SK-N-SH (cell line): ENCODE measurements around the gene PLPPR2. TPM values are rescaled to one million over a fixed set of nuclear protein-coding genes. Genes with fewer than 3 reads are reported as not detected.

Experiments used
- CTCF ChIA-PET: fragments of 300-600, 350-600 bp; formaldehyde crosslinking; extraction: SDS; loops from one replicate; lab custom pipeline; 2021; lab: Yijun Ruan, JAX
- POLR2A ChIA-PET: fragments of 350-600 bp; sonication (Branson Sonifier 250); formaldehyde crosslinking; extraction: SDS; loops from one replicate; lab custom pipeline; 2020; ENCODE audit warnings: antibody characterized with exemption, inconsistent platforms; lab: Yijun Ruan, JAX
- DNase-seq: peaks from one replicate; pipeline ENCODE4 v3.0.0; 2012
- H2AFZ ChIP-seq: fragments of 200-600 bp; sonication (generic); 2 replicates; pipeline ENCODE4 v1.8.1; 2016; ENCODE audit warnings: antibody characterized with exemption, mild to moderate bottlenecking, low read depth
- H3F3A ChIP-seq: fragments of 200-600 bp; sonication (generic); replicated peaks from 2 replicates; pipeline ENCODE3; 2016; ENCODE audit warnings: antibody characterized with exemption, mild to moderate bottlenecking; ENCODE audit not compliant: insufficient read depth
- H3K27ac ChIP-seq, 2 experiments: fragments of 200-500 bp in 1 of 2; fragments of 200-600 bp in 1 of 2; sonication (Bioruptor generic) in 1 of 2; sonication (generic), shearing (Covaris generic) in 1 of 2; 2 replicates each; pipeline versions ENCODE4 v1.5.1 to v1.6.1; 2014 to 2016; ENCODE audit warnings: low read depth in 2 of 2, inconsistent platforms in 1 of 2, low read length in 1 of 2, mild to moderate bottlenecking in 1 of 2, mixed read lengths in 1 of 2
- H3K27me3 ChIP-seq: fragments of 200-600 bp; sonication (generic), shearing (Covaris generic); 2 replicates; pipeline ENCODE4 v1.6.1; 2016; ENCODE audit warnings: mixed run types; ENCODE audit not compliant: insufficient read depth
- H3K36me3 ChIP-seq, 2 experiments: fragments of 200-500 bp in 1 of 2; fragments of 200-600 bp in 1 of 2; sonication (Bioruptor generic) in 1 of 2; sonication (generic) in 1 of 2; replicated peaks in 1 of 2; 2 replicates each; pipeline versions ENCODE3 to v1.5.1; 2014 to 2016; ENCODE audit warnings: low read length in 1 of 2, mild to moderate bottlenecking in 1 of 2; ENCODE audit not compliant: insufficient read depth in 2 of 2, control insufficient read depth in 1 of 2
- H3K4me1 ChIP-seq, 2 experiments: fragments of 200-500 bp in 1 of 2; fragments of 200-600 bp in 1 of 2; sonication (Bioruptor generic) in 1 of 2; sonication (generic), shearing (Covaris generic) in 1 of 2; 2 replicates each; pipeline versions ENCODE4 v1.5.1 to v1.6.1; 2014 to 2016; ENCODE audit warnings: low read depth in 1 of 2, low read length in 1 of 2, mixed run types in 1 of 2; ENCODE audit not compliant: insufficient read depth in 2 of 2, control insufficient read depth in 1 of 2
- H3K4me2 ChIP-seq: fragments of 200-600 bp; sonication (generic), shearing (Covaris generic); 2 replicates; pipeline ENCODE4 v1.6.1; 2017; ENCODE audit warnings: mixed run types
- H3K4me3 ChIP-seq, 2 experiments: fragments of 200-500 bp in 1 of 2; fragments of 200-600 bp in 1 of 2; sonication (Bioruptor generic) in 1 of 2; sonication (generic), shearing (Covaris generic) in 1 of 2; 2 replicates each; pipeline versions ENCODE4 v1.5.1 to v1.8.1; 2014 to 2016; ENCODE audit warnings: low read depth in 2 of 2, inconsistent platforms in 1 of 2, low read length in 1 of 2, mild to moderate bottlenecking in 1 of 2, mixed read lengths in 1 of 2, moderate library complexity in 1 of 2
- H3K79me2 ChIP-seq: fragments of 200-600 bp; sonication (generic); 2 replicates; pipeline ENCODE4 v1.8.1; 2017; ENCODE audit warnings: mild to moderate bottlenecking; ENCODE audit not compliant: insufficient read depth
- H3K9ac ChIP-seq: fragments of 200-600 bp; sonication (generic); 2 replicates; pipeline ENCODE4 v1.6.1; 2017; ENCODE audit warnings: mixed run types
- H3K9me2 ChIP-seq: fragments of 200-600 bp; sonication (generic); 2 replicates; pipeline ENCODE4 v1.6.1; 2017; ENCODE audit warnings: mixed run types
- H3K9me3 ChIP-seq: fragments of 200-600 bp; sonication (generic); 2 replicates; pipeline ENCODE4 v1.6.1; 2017; ENCODE audit warnings: mixed run types, mild to moderate bottlenecking, moderate library complexity
- H4K20me1 ChIP-seq: fragments of 200-600 bp; sonication (generic); 2 replicates; pipeline ENCODE4 v1.6.1; 2017; ENCODE audit warnings: mild to moderate bottlenecking, mixed run types; ENCODE audit not compliant: insufficient read depth
- EZH2phosphoT487 ChIP-seq: fragments of 200-600 bp; sonication (generic); IDR thresholded peaks from 2 replicates; pipeline ENCODE4 v1.6.1; 2017; ENCODE audit warnings: low read depth, mixed run types, mild to moderate bottlenecking, antibody characterized with exemption, moderate library complexity, borderline replicate concordance
- GABPA ChIP-seq: IDR thresholded peaks from 2 replicates; pipeline ENCODE4 v1.4.0; 2012; ENCODE audit warnings: low read depth, mild to moderate bottlenecking
- POLR2AphosphoS5 ChIP-seq: IDR thresholded peaks from 2 replicates; pipeline ENCODE4 v1.6.1; 2012; ENCODE audit warnings: low read depth, low read length
- RCOR1 ChIP-seq: fragments of 150-350 bp; IDR thresholded peaks from 2 replicates; pipeline ENCODE4 v1.6.1; 2017; ENCODE audit warnings: antibody characterized with exemption, low read length
- TCF12 ChIP-seq: IDR thresholded peaks from 2 replicates; pipeline ENCODE4 v1.4.0; 2012
- USF1 ChIP-seq: IDR thresholded peaks from 2 replicates; pipeline ENCODE4 v1.4.0; 2012; ENCODE audit warnings: low read depth, borderline replicate concordance
- WGBS: methylation state at CpG from one replicate; pipeline ENCODE4 v1.1.6; 2017; ENCODE audit warnings: low lambda C conversion rate; 5-methylcytosine and 5-hydroxymethylcytosine counted together
- polyA plus RNA-seq, 3 experiments: library from polyadenylated mRNA; depleted of rRNA; stranded (reverse); fragments of >200 nt; gene quantifications; 2 replicates each; pipeline ENCODE4 v1.2.3, GENCODE V29; 2012
- TF ChIP-seq, protein P1 (sequence below): IDR thresholded peaks from 2 replicates; pipeline ENCODE4 v1.6.1; 2012; ENCODE audit warnings: mild to moderate bottlenecking, low read depth, low read length, moderate library complexity
- TF ChIP-seq, protein P2 (sequence below): IDR thresholded peaks from 2 replicates; pipeline ENCODE4; 2012

The PLPPR2 gene
- polyA plus RNA-seq, 1 of the 3 experiments (the other 2 are of a cell fraction) = 26.2 TPM

DNA sequence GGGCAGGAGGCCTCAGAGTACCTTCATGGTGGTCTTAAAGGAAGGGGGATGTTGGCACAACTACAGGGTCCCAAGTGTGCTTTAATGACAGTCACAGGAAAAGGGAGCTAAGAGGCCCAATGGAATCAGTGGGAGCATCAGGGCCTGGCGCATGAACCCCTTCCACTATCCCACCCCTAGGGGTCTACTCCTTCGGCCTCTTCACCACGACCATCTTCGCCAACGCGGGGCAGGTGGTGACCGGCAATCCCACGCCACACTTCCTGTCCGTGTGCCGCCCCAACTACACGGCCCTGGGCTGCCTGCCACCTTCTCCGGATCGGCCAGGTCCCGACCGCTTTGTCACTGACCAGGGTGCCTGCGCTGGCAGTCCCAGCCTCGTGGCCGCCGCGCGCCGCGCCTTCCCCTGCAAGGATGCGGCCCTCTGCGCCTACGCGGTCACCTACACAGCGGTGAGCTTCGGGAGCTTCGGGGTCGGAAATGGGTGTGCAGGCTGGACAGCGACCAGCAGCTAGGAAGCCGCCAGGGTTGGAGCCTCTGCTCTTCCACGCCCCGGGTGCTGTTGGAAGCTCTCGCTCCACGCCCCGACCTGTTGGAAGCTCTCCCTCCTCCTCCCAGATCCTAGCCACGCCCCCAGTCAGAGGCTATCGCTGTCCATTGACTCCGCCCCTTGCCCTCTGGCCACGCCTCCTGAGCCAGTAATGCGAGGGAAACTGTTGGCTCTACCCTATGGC is 6.0 kb downstream of the PLPPR2 start:
- Histone ChIP-seq H3K4me1 (peaks cover 0 to 8% of the 10 kb centered on the region in 2 experiments; a peak in 1 of 4 replicates), H3K36me3 (peaks cover 0 to 12% of the 10 kb centered on the region in 2 experiments), H3K9me3 (no peaks in the 10 kb centered on the region), H4K20me1 (no peaks in the 10 kb centered on the region), H3K9ac (no peak overlapping the region), H3F3A (no peaks in the 10 kb centered on the region), H3K27ac (no peak overlapping the region), H3K27me3 (no peaks in the 10 kb centered on the region), H3K79me2 (no peaks in the 10 kb centered on the region), H2AFZ (no peak overlapping the region), H3K4me3 (no peak overlapping the region), H3K4me2 (no peak overlapping the region), H3K9me2 (no peaks in the 10 kb centered on the region)
- ChIA-PET CTCF (interaction anchor here (0.7 to 1.4 kb wide), 5 partner anchors 10 to 67 kb away, joined by 3 to 5 read pairs (median 3); partner anchors contain the start of gene SWSAP1), POLR2A (no interaction called here)
- DNase-seq = peak; percentile 74
- WGBS = 93% methylated on average over 42 of the region's 43 CpGs
- TF ChIP-seq TCF12 (no peak), POLR2AphosphoS5 (no peak), USF1 (no peak), GABPA (no peak), RCOR1 (no peak), EZH2phosphoT487 (no peak)
- TF ChIP-seq, protein P1, sequence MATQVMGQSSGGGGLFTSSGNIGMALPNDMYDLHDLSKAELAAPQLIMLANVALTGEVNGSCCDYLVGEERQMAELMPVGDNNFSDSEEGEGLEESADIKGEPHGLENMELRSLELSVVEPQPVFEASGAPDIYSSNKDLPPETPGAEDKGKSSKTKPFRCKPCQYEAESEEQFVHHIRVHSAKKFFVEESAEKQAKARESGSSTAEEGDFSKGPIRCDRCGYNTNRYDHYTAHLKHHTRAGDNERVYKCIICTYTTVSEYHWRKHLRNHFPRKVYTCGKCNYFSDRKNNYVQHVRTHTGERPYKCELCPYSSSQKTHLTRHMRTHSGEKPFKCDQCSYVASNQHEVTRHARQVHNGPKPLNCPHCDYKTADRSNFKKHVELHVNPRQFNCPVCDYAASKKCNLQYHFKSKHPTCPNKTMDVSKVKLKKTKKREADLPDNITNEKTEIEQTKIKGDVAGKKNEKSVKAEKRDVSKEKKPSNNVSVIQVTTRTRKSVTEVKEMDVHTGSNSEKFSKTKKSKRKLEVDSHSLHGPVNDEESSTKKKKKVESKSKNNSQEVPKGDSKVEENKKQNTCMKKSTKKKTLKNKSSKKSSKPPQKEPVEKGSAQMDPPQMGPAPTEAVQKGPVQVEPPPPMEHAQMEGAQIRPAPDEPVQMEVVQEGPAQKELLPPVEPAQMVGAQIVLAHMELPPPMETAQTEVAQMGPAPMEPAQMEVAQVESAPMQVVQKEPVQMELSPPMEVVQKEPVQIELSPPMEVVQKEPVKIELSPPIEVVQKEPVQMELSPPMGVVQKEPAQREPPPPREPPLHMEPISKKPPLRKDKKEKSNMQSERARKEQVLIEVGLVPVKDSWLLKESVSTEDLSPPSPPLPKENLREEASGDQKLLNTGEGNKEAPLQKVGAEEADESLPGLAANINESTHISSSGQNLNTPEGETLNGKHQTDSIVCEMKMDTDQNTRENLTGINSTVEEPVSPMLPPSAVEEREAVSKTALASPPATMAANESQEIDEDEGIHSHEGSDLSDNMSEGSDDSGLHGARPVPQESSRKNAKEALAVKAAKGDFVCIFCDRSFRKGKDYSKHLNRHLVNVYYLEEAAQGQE = peak; percentile 50; the same call in 1 of the 2 replicates

DNA sequence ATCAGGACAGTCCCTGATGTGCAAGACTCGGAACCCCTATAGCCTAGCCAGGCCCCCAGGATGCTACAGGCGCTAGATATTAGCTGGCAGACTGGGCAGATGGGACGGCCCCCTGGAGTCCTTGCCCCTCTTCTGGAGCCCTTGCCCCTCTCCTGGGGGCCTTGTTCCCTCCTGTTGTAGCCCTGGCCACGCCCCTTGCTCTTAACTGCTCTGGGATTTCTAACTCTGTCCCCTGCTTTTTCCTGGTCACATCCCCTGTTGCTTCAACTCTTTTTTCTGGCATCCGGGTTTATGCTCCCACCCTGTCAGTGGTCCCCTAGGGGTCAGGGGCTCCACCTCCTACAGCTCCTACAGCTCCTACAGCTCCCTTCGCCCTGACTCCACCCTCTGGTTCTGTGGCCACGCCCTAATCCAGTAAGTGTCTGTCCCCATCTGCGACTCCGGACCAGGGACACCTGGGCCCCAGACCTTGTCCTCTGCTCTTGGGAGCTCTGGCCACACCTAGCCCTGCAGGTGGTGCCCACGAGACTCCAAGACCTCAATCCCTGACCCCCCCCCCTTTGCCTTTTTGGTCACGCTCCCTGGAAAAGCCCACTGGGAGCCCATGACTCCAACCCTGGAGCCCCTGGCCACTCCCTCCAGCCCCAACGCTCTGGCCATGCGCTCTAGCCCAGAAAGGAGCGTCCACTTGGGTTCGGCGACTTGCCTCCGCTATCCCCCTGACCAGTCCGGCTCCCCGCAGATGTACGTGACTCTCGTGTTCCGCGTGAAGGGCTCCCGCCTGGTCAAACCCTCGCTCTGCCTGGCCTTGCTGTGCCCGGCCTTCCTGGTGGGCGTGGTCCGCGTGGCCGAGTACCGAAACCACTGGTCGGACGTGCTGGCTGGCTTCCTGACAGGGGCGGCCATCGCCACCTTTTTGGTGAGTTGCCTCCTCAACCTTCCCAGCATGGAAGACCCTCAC is 6.8 kb downstream of the PLPPR2 start:
- Histone ChIP-seq H3K4me2 (no peak overlapping the region), H3K79me2 (no peaks in the 10 kb centered on the region), H2AFZ (no peak overlapping the region), H3K36me3 (peaks cover 0 to 12% of the 10 kb centered on the region in 2 experiments), H3K27me3 (no peaks in the 10 kb centered on the region), H4K20me1 (no peaks in the 10 kb centered on the region), H3K9me3 (no peaks in the 10 kb centered on the region), H3K27ac (no peak overlapping the region), H3K4me1 (no peaks in the 10 kb centered on the region; a peak in 1 of 4 replicates), H3K9ac (no peak overlapping the region), H3K4me3 (no peak overlapping the region), H3K9me2 (no peaks in the 10 kb centered on the region), H3F3A (no peaks in the 10 kb centered on the region)
- TF ChIP-seq, protein P2, sequence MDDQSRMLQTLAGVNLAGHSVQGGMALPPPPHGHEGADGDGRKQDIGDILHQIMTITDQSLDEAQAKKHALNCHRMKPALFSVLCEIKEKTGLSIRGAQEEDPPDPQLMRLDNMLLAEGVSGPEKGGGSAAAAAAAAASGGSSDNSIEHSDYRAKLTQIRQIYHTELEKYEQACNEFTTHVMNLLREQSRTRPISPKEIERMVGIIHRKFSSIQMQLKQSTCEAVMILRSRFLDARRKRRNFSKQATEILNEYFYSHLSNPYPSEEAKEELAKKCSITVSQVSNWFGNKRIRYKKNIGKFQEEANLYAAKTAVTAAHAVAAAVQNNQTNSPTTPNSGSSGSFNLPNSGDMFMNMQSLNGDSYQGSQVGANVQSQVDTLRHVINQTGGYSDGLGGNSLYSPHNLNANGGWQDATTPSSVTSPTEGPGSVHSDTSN = no peak
- 94% methylated on average over 35 of the region's 35 CpGs for WGBS
- ChIA-PET POLR2A (no interaction called here), CTCF (interaction anchor here (0.7 to 1.4 kb wide), 4 partner anchors 10 to 68 kb away, joined by 3 to 4 read pairs (median 3); partner anchors contain the start of gene SWSAP1)
- DNase-seq = peak; percentile 31
